ENCODE results near the gene OTOF. TPM values are rescaled to one million over a fixed set of nuclear protein-coding genes. Genes with fewer than 3 reads are reported as not detected.

Gene OTOF
- polyA plus RNA-seq, 1 of the 3 experiments (the other 2 are of a cell fraction): not detected

- WGBS (ENCODE audit: low lambda C conversion rate): 92% methylated on average over 10 of the region's 10 CpGs
- Histone ChIP-seq H4K20me1 (ENCODE audit: insufficient read depth) (no peaks in the 10 kb centered on the region), H3K36me3 (replicated peaks in 1 of 2; ENCODE audit: control insufficient read depth in 1 of 2, insufficient read depth in 2 of 2, low read length in 1 of 2) (no peaks in the 10 kb centered on the region), H3K9me3 (no peaks in the 10 kb centered on the region), H3K4me1 (ENCODE audit: control insufficient read depth in 1 of 2, insufficient read depth in 2 of 2, low read depth in 1 of 2, low read length in 1 of 2) (no peaks in the 10 kb centered on the region; a peak in 1 of 4 replicates), H3K9ac (no peak overlapping the region), H3K27ac (ENCODE audit: low read depth in 2 of 2, low read length in 1 of 2) (no peak overlapping the region), H3K79me2 (ENCODE audit: insufficient read depth) (no peaks in the 10 kb centered on the region), H2AFZ (ENCODE audit: low read depth) (no peak overlapping the region), H3K9me2 (no peaks in the 10 kb centered on the region), H3K27me3 (ENCODE audit: insufficient read depth) (peaks cover 10% of the 10 kb centered on the region), H3K4me3 (ENCODE audit: low read depth in 2 of 2, low read length in 1 of 2) (no peak overlapping the region), H3F3A (replicated peaks; ENCODE audit: insufficient read depth) (no peaks in the 10 kb centered on the region), H3K4me2 (no peak overlapping the region)
- ChIA-PET CTCF (interaction anchor here (1.0 to 1.3 kb wide), 3 partner anchors 15 to 290 kb away, joined by 3 to 4 read pairs (median 3); no protein-coding TSS in a partner anchor), POLR2A (no interaction called here)
- no peak for DNase-seq
- TF ChIP-seq RXRA (IDR thresholded peaks at IDR 0.05; ENCODE audit: borderline replicate concordance, low read depth): no peak
- no peak for TF ChIP-seq IRF3 (IDR thresholded peaks at IDR 0.05; ENCODE audit: low read depth, low read length)
- TF ChIP-seq MEF2A (IDR thresholded peaks at IDR 0.05; ENCODE audit: borderline replicate concordance, low read depth): no peak
- no peak for TF ChIP-seq FOSL2 (IDR thresholded peaks at IDR 0.05; ENCODE audit: borderline replicate concordance, low read depth)
- TF ChIP-seq YY1 (IDR thresholded peaks at IDR 0.05; ENCODE audit: low read depth): no peak
- TF ChIP-seq FOXM1 (IDR thresholded peaks at IDR 0.05; ENCODE audit: low read depth): no peak
- no peak for TF ChIP-seq TAF1 (IDR thresholded peaks at IDR 0.05; ENCODE audit: borderline replicate concordance, low read depth, low read length)
- TF ChIP-seq TCF12 (IDR thresholded peaks at IDR 0.05): no peak
- no peak for TF ChIP-seq NRF1 (IDR thresholded peaks at IDR 0.05; ENCODE audit: low read depth, low read length)
Observed at GRCh38 chr2:26454561-26455001, 23.3 kb downstream of the OTOF start.

- Histone ChIP-seq H3K27me3 (ENCODE audit: insufficient read depth) (peaks cover 10% of the 10 kb centered on the region), H3K4me2 (no peak overlapping the region), H3K9me3 (no peaks in the 10 kb centered on the region), H4K20me1 (ENCODE audit: insufficient read depth) (no peaks in the 10 kb centered on the region), H3K9ac (no peak overlapping the region), H3K79me2 (ENCODE audit: insufficient read depth) (no peaks in the 10 kb centered on the region), H3F3A (replicated peaks; ENCODE audit: insufficient read depth) (no peaks in the 10 kb centered on the region), H3K9me2 (no peaks in the 10 kb centered on the region), H3K27ac (ENCODE audit: low read depth in 2 of 2, low read length in 1 of 2) (no peak overlapping the region), H2AFZ (ENCODE audit: low read depth) (no peak overlapping the region), H3K36me3 (replicated peaks in 1 of 2; ENCODE audit: control insufficient read depth in 1 of 2, insufficient read depth in 2 of 2, low read length in 1 of 2) (no peaks in the 10 kb centered on the region), H3K4me3 (ENCODE audit: low read depth in 2 of 2, low read length in 1 of 2) (no peak overlapping the region), H3K4me1 (ENCODE audit: control insufficient read depth in 1 of 2, insufficient read depth in 2 of 2, low read depth in 1 of 2, low read length in 1 of 2) (no peaks in the 10 kb centered on the region; a peak in 1 of 4 replicates)
- no peak for DNase-seq
- POLR2A ChIA-PET: no interaction called here
- TF ChIP-seq ZBTB33 (IDR thresholded peaks at IDR 0.05; ENCODE audit: borderline replicate concordance, low read depth) (no peak), GABPA (IDR thresholded peaks at IDR 0.05; ENCODE audit: low read depth) (no peak), USF2 (IDR thresholded peaks at IDR 0.05; ENCODE audit: borderline replicate concordance, low read depth, low read length) (no peak), FOXJ3 (CRISPR knock-in tag; IDR thresholded peaks at IDR 0.05) (no peak), CHD2 (IDR thresholded peaks at IDR 0.05; ENCODE audit: low read length, partially characterized antibody) (no peak), MEF2A (IDR thresholded peaks at IDR 0.05; ENCODE audit: borderline replicate concordance, low read depth) (no peak), JUND (IDR thresholded peaks at IDR 0.05) (no peak), SMC3 (IDR thresholded peaks at IDR 0.05; ENCODE audit: low read depth, low read length) (no peak), TEAD4 (IDR thresholded peaks at IDR 0.05; ENCODE audit: borderline replicate concordance, insufficient read depth) (no peak)
- CTCF ChIA-PET: interaction anchor here (1.0 kb wide), 1 partner anchor 124 kb away, joined by 3 read pairs; no protein-coding TSS in a partner anchor
- 73% methylated on average over 11 of the region's 11 CpGs for WGBS (ENCODE audit: low lambda C conversion rate)
Observed at GRCh38 chr2:26453421-26454329, 24.2 kb downstream of the OTOF start.

Measured in SK-N-SH (cell line).